Smooth muscle cell of the brain vasculature (primary cell): Measurements from ENCODE around the gene FXYD4.

Source experiments
- DNase-seq: peaks from one replicate; pipeline ENCODE4 v3.0.0-alpha.2; 2012; ENCODE audit warnings: low read depth, low spot score

The FXYD4 gene

GRCh38 chr10:43395571-43396060, 24.2 kb downstream of the FXYD4 start:
- DNase-seq = no peak

- DNase-seq = no peak
Measured at GRCh38 chr10:43396061-43396927, 24.9 kb downstream of the FXYD4 start.

GRCh38 chr10:43396928-43397624, 25.6 kb downstream of the FXYD4 start:
- DNase-seq = no peak

- DNase-seq = no peak
Measured at GRCh38 chr10:43398939-43399319, 27.5 kb downstream of the FXYD4 start.

GRCh38 chr10:43399320-43400310, 28.2 kb downstream of the FXYD4 start:
- no peak for DNase-seq

- DNase-seq = no peak
Measured at GRCh38 chr10:43401627-43402026, 30.2 kb downstream of the FXYD4 start.

- no peak for DNase-seq
Measured at GRCh38 chr10:43402176-43402575, 30.7 kb downstream of the FXYD4 start.

- no peak for DNase-seq
Measured at GRCh38 chr10:43402880-43403452, 31.5 kb downstream of the FXYD4 start.

- no peak for DNase-seq
Measured at GRCh38 chr10:43403911-43404703, 32.7 kb downstream of the FXYD4 start.

- no peak for DNase-seq
Measured at GRCh38 chr10:43404704-43405084, 33.3 kb downstream of the FXYD4 start.

GRCh38 chr10:43407148-43407575, 35.7 kb downstream of the FXYD4 start:
- DNase-seq = no peak

- peak; percentile 70 for DNase-seq
Measured at GRCh38 chr10:43407576-43408330, 36.3 kb downstream of the FXYD4 start.

- no peak for DNase-seq
Measured at GRCh38 chr10:43408331-43408709, 36.9 kb downstream of the FXYD4 start.

GRCh38 chr10:43408710-43409384, 37.4 kb downstream of the FXYD4 start, which contains the start of gene HNRNPF:
HNRNPF (minus strand) TSS chr10:43409186; CDS start chr10:43387884, 21,302 bp downstream.
- peak; percentile 89 for DNase-seq

GRCh38 chr10:43409385-43410109, 38.1 kb downstream of the FXYD4 start:
- no peak for DNase-seq

- DNase-seq = no peak
Measured at GRCh38 chr10:43410345-43410744, 38.9 kb downstream of the FXYD4 start.

GRCh38 chr10:43411536-43411935, 40.1 kb downstream of the FXYD4 start:
- DNase-seq = no peak

GRCh38 chr10:43415544-43415943, 44.1 kb downstream of the FXYD4 start:
- DNase-seq = no peak
